ENCODE measurements around the gene RNU6-7. TPM values are rescaled to one million over a fixed set of nuclear protein-coding genes. Genes with fewer than 3 reads are reported as not detected.

Gene RNU6-7
- total and polyA plus RNA-seq, 10 donors: not detected

GRCh38 chr14:32208490-32208889 lies 6.6 kb downstream of the RNU6-7 start:
- no peak for TF ChIP-seq CTCF (IDR thresholded peaks at IDR 0.05 in 8 of 11, conservative IDR thresholded peaks at IDR 0.05 in 3 of 11)
- no peak for TF ChIP-seq POLR2A (IDR thresholded peaks at IDR 0.05)
- no peak for TF ChIP-seq POLR2AphosphoS5 (IDR thresholded peaks at IDR 0.05)
- H3K9me3 ChIP-seq: no peaks in the 10 kb centered on the region
- intact Hi-C loops (cut with DNase I; ENCODE audit: low total_unique reads): no loop called here
- H3K36me3 ChIP-seq: no peaks in the 10 kb centered on the region
- peaks cover 0 to 21% (median 8%) of the 10 kb centered on the region in 6 donors for H3K4me1 ChIP-seq
- H3K27me3 ChIP-seq (replicated peaks in 1 of 7): peaks cover 0 to 5% (median 0%) of the 10 kb centered on the region in 7 donors
- no peak for DNase-seq
- 87 to 92% (median 89%) methylated on average over 3 of the region's 3 CpGs for WGBS, 5 donors
- no peak overlapping the region for H3K4me3 ChIP-seq
- no peak overlapping the region for H3K27ac ChIP-seq

GRCh38 chr14:32209471-32209870 lies 7.6 kb downstream of the RNU6-7 start:
- H3K4me3 ChIP-seq: no peak overlapping the region
- no peak for DNase-seq
- H3K27me3 ChIP-seq (replicated peaks in 1 of 7): no peaks in the 10 kb centered on the region
- H3K4me1 ChIP-seq: peaks cover 0 to 11% (median under 1%) of the 10 kb centered on the region in 6 donors
- H3K9me3 ChIP-seq: no peaks in the 10 kb centered on the region
- no peaks in the 10 kb centered on the region for H3K36me3 ChIP-seq
- H3K27ac ChIP-seq: no peak overlapping the region
- no peak for TF ChIP-seq CTCF (IDR thresholded peaks at IDR 0.05 in 8 of 11, conservative IDR thresholded peaks at IDR 0.05 in 3 of 11)
- TF ChIP-seq POLR2AphosphoS5 (IDR thresholded peaks at IDR 0.05): no peak
- no peak for TF ChIP-seq POLR2A (IDR thresholded peaks at IDR 0.05)
- intact Hi-C loops (cut with DNase I; ENCODE audit: low total_unique reads): no loop called here

- DNase-seq: no peak
- Histone ChIP-seq H3K36me3 (no peaks in the 10 kb centered on the region), H3K27me3 (replicated peaks in 1 of 7) (no peaks in the 10 kb centered on the region), H3K4me1 (peaks cover 0 to 3% (median 0%) of the 10 kb centered on the region in 6 donors), H3K27ac (no peak overlapping the region), H3K9me3 (no peaks in the 10 kb centered on the region), H3K4me3 (no peak overlapping the region)
- intact Hi-C loops (cut with DNase I; ENCODE audit: low total_unique reads): no loop called here
- TF ChIP-seq CTCF (IDR thresholded peaks at IDR 0.05 in 8 of 11, conservative IDR thresholded peaks at IDR 0.05 in 3 of 11) (no peak), POLR2AphosphoS5 (IDR thresholded peaks at IDR 0.05) (no peak), POLR2A (IDR thresholded peaks at IDR 0.05) (no peak)
- 93 to 100% (median 96%) methylated on average over 3 of the region's 3 CpGs for WGBS, 5 donors
Measured at GRCh38 chr14:32211068-32211404, 9.2 kb downstream of the RNU6-7 start.

GRCh38 chr14:32212833-32213232 lies 11.0 kb downstream of the RNU6-7 start:
- Histone ChIP-seq H3K4me1 (no peaks in the 10 kb centered on the region), H3K4me3 (no peak overlapping the region), H3K9me3 (no peaks in the 10 kb centered on the region), H3K36me3 (no peaks in the 10 kb centered on the region), H3K27ac (no peak overlapping the region), H3K27me3 (replicated peaks in 1 of 7) (no peaks in the 10 kb centered on the region)
- no peak for DNase-seq
- intact Hi-C loops (cut with DNase I; ENCODE audit: low total_unique reads): no loop called here
- no peak for TF ChIP-seq POLR2AphosphoS5 (IDR thresholded peaks at IDR 0.05)

GRCh38 chr14:32217301-32217700 lies 15.5 kb downstream of the RNU6-7 start:
- H3K4me1 ChIP-seq: no peaks in the 10 kb centered on the region
- no peak for DNase-seq
- no peaks in the 10 kb centered on the region for H3K27me3 ChIP-seq (replicated peaks in 1 of 7)
- no peak overlapping the region for H3K4me3 ChIP-seq
- no peak overlapping the region for H3K27ac ChIP-seq
- intact Hi-C loops (cut with DNase I; ENCODE audit: low total_unique reads): no loop called here
- H3K36me3 ChIP-seq: no peaks in the 10 kb centered on the region
- H3K9me3 ChIP-seq: no peaks in the 10 kb centered on the region
- 17 to 30% (median 21%) methylated on average over 5 of the region's 5 CpGs for WGBS, 5 donors
- TF ChIP-seq POLR2AphosphoS5 (IDR thresholded peaks at IDR 0.05) (no peak), POLR2A (IDR thresholded peaks at IDR 0.05) (no peak), CTCF (IDR thresholded peaks at IDR 0.05 in 8 of 11, conservative IDR thresholded peaks at IDR 0.05 in 3 of 11) (no peak)
